Measurements from ENCODE around the gene CHL1.

Gene CHL1

GRCh38 chr3:332701-333100, 136.1 kb downstream of the CHL1 start:
- H3K18ac ChIP-seq (ENCODE audit: low read length), result no peak overlapping the region
- no peak for DNase-seq
- no CpG with 5 or more reads among the region's 2 CpGs for WGBS (ENCODE audit: extremely low coverage, insufficient coverage, low lambda C conversion rate)
- no peak overlapping the region for H3K4ac ChIP-seq (ENCODE audit: low read depth, low read length)
- no peak overlapping the region for H3K9ac ChIP-seq (ENCODE audit: low read length)
- H3K27me3 ChIP-seq (ENCODE audit: insufficient read depth, low read length, poor library complexity), result no peaks in the 10 kb centered on the region
- H2BK120ac ChIP-seq (ENCODE audit: low read depth, low read length), result no peak overlapping the region
- H3K4me2 ChIP-seq (ENCODE audit: low read length), result no peak overlapping the region
- H4K8ac ChIP-seq (ENCODE audit: low read depth, low read length), result no peak overlapping the region
- no peaks in the 10 kb centered on the region for H3K79me1 ChIP-seq (ENCODE audit: low read length)
- no peak overlapping the region for H3K56ac ChIP-seq (ENCODE audit: low read length)
- no peak overlapping the region for H4K5ac ChIP-seq (ENCODE audit: low read length)
- no peaks in the 10 kb centered on the region for H3K4me1 ChIP-seq (ENCODE audit: control insufficient read depth, low read depth, low read length)
- H2AK5ac ChIP-seq (ENCODE audit: low read length), result no peak overlapping the region
- no peak overlapping the region for H3K4me3 ChIP-seq (ENCODE audit: low read length)
- H3K27ac ChIP-seq (ENCODE audit: low read depth, low read length), result no peak overlapping the region
- no peak overlapping the region for H2BK5ac ChIP-seq (ENCODE audit: low read length)
- no peaks in the 10 kb centered on the region for H3K36me3 ChIP-seq (ENCODE audit: control insufficient read depth, insufficient read depth, low read length)
- no peak overlapping the region for H3K23ac ChIP-seq (ENCODE audit: low read length)
- H2BK15ac ChIP-seq (replicated peaks; ENCODE audit: low read depth), result no peak overlapping the region
- no peaks in the 10 kb centered on the region for H3K79me2 ChIP-seq (ENCODE audit: control insufficient read depth, insufficient read depth, low read length)

DNA sequence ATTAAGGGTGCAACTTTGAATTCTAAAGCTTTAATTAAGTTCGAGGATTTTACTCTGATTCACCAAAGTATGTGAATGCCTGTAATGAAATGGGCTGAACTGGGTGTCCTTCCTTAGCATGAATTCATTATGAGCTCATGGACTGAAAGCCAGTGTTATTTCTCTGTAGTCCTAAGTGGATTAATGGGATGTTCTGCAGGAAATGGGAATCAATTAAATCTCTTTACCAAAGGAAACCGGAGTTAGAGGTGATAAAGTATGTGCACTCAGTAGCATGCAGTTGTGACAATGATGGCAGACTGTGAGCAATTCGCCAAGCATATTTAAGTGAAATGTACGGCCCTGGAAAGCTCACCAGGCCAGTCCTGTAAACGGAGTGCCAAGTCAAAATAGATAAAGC, 138.7 kb downstream of the CHL1 start:
- no peak overlapping the region for H3K18ac ChIP-seq (ENCODE audit: low read length)
- no peak overlapping the region for H3K4me3 ChIP-seq (ENCODE audit: low read length)
- no peak overlapping the region for H4K5ac ChIP-seq (ENCODE audit: low read length)
- no peak overlapping the region for H3K27ac ChIP-seq (ENCODE audit: low read depth, low read length)
- H2BK120ac ChIP-seq (ENCODE audit: low read depth, low read length), result no peak overlapping the region
- H3K9ac ChIP-seq (ENCODE audit: low read length), result no peak overlapping the region
- no peaks in the 10 kb centered on the region for H3K36me3 ChIP-seq (ENCODE audit: control insufficient read depth, insufficient read depth, low read length)
- H2AK5ac ChIP-seq (ENCODE audit: low read length), result no peak overlapping the region
- no peaks in the 10 kb centered on the region for H3K4me1 ChIP-seq (ENCODE audit: control insufficient read depth, low read depth, low read length)
- H4K8ac ChIP-seq (ENCODE audit: low read depth, low read length), result no peak overlapping the region
- H3K27me3 ChIP-seq (ENCODE audit: insufficient read depth, low read length, poor library complexity), result no peaks in the 10 kb centered on the region
- no peak for DNase-seq
- no peak overlapping the region for H2BK15ac ChIP-seq (replicated peaks; ENCODE audit: low read depth)
- H3K79me1 ChIP-seq (ENCODE audit: low read length), result no peaks in the 10 kb centered on the region
- no peak overlapping the region for H3K56ac ChIP-seq (ENCODE audit: low read length)
- H2BK5ac ChIP-seq (ENCODE audit: low read length), result no peak overlapping the region
- H3K23ac ChIP-seq (ENCODE audit: low read length), result no peak overlapping the region
- H3K4me2 ChIP-seq (ENCODE audit: low read length), result no peak overlapping the region
- H3K79me2 ChIP-seq (ENCODE audit: control insufficient read depth, insufficient read depth, low read length), result no peaks in the 10 kb centered on the region
- WGBS (ENCODE audit: extremely low coverage, insufficient coverage, low lambda C conversion rate), result no CpG with 5 or more reads among the region's 5 CpGs
- no peak overlapping the region for H3K4ac ChIP-seq (ENCODE audit: low read depth, low read length)

- Histone ChIP-seq H3K27ac (ENCODE audit: low read depth, low read length) (no peak overlapping the region), H3K23ac (ENCODE audit: low read length) (no peak overlapping the region), H2BK120ac (ENCODE audit: low read depth, low read length) (no peak overlapping the region), H3K18ac (ENCODE audit: low read length) (no peak overlapping the region), H3K79me2 (ENCODE audit: control insufficient read depth, insufficient read depth, low read length) (no peaks in the 10 kb centered on the region), H3K4ac (ENCODE audit: low read depth, low read length) (no peak overlapping the region), H3K4me1 (ENCODE audit: control insufficient read depth, low read depth, low read length) (no peaks in the 10 kb centered on the region), H2AK5ac (ENCODE audit: low read length) (no peak overlapping the region), H3K4me3 (ENCODE audit: low read length) (no peak overlapping the region), H3K27me3 (ENCODE audit: insufficient read depth, low read length, poor library complexity) (no peaks in the 10 kb centered on the region), H3K56ac (ENCODE audit: low read length) (no peak overlapping the region), H3K36me3 (ENCODE audit: control insufficient read depth, insufficient read depth, low read length) (no peaks in the 10 kb centered on the region), H3K9ac (ENCODE audit: low read length) (no peak overlapping the region), H4K8ac (ENCODE audit: low read depth, low read length) (no peak overlapping the region), H2BK5ac (ENCODE audit: low read length) (no peak overlapping the region), H3K4me2 (ENCODE audit: low read length) (no peak overlapping the region), H2BK15ac (replicated peaks; ENCODE audit: low read depth) (no peak overlapping the region), H3K79me1 (ENCODE audit: low read length) (no peaks in the 10 kb centered on the region), H4K5ac (ENCODE audit: low read length) (no peak overlapping the region)
- no CpG with 5 or more reads among the region's 5 CpGs for WGBS (ENCODE audit: extremely low coverage, insufficient coverage, low lambda C conversion rate)
- DNase-seq, result peak; percentile 14
Observed at GRCh38 chr3:339351-339750, 142.8 kb downstream of the CHL1 start.

- Histone ChIP-seq H3K27ac (ENCODE audit: low read depth, low read length) (no peak overlapping the region), H2AK5ac (ENCODE audit: low read length) (no peak overlapping the region), H3K18ac (ENCODE audit: low read length) (no peak overlapping the region), H3K9ac (ENCODE audit: low read length) (no peak overlapping the region), H3K4ac (ENCODE audit: low read depth, low read length) (no peak overlapping the region), H3K79me1 (ENCODE audit: low read length) (no peaks in the 10 kb centered on the region), H4K8ac (ENCODE audit: low read depth, low read length) (no peak overlapping the region), H4K5ac (ENCODE audit: low read length) (no peak overlapping the region), H3K23ac (ENCODE audit: low read length) (no peak overlapping the region), H3K4me1 (ENCODE audit: control insufficient read depth, low read depth, low read length) (no peaks in the 10 kb centered on the region), H3K56ac (ENCODE audit: low read length) (no peak overlapping the region), H2BK15ac (replicated peaks; ENCODE audit: low read depth) (no peak overlapping the region), H2BK5ac (ENCODE audit: low read length) (no peak overlapping the region), H3K36me3 (ENCODE audit: control insufficient read depth, insufficient read depth, low read length) (no peaks in the 10 kb centered on the region), H3K79me2 (ENCODE audit: control insufficient read depth, insufficient read depth, low read length) (no peaks in the 10 kb centered on the region), H3K27me3 (ENCODE audit: insufficient read depth, low read length, poor library complexity) (no peaks in the 10 kb centered on the region), H3K4me3 (ENCODE audit: low read length) (no peak overlapping the region), H2BK120ac (ENCODE audit: low read depth, low read length) (no peak overlapping the region), H3K4me2 (ENCODE audit: low read length) (no peak overlapping the region)
- no peak for DNase-seq
- no CpG with 5 or more reads among the region's 4 CpGs for WGBS (ENCODE audit: extremely low coverage, insufficient coverage, low lambda C conversion rate)
Observed at GRCh38 chr3:341998-342397, 145.4 kb downstream of the CHL1 start.

DNA sequence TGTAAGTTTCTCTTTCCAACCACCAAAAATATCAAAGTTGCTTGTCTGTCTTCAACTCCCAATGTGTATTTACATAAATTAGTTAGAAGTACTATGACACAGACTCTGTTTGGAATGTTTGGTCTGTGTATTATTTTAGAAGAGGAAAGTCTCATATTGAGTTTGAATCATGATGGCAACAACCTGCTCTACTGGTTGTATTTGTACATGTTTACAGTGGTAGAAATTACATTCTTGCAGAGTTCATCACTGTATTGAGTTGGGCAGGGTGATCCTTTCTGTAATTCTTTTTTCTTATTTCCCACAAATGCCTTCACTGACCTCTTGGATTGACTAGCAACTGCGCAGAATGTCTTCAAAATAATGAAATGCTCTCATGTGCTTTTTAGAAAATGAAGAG, 149.6 kb downstream of the CHL1 start:
- Histone ChIP-seq H3K27ac (ENCODE audit: low read depth, low read length) (no peak overlapping the region), H4K5ac (ENCODE audit: low read length) (no peak overlapping the region), H2BK120ac (ENCODE audit: low read depth, low read length) (no peak overlapping the region), H3K79me2 (ENCODE audit: control insufficient read depth, insufficient read depth, low read length) (no peaks in the 10 kb centered on the region), H3K36me3 (ENCODE audit: control insufficient read depth, insufficient read depth, low read length) (no peaks in the 10 kb centered on the region), H3K9ac (ENCODE audit: low read length) (no peak overlapping the region), H2BK5ac (ENCODE audit: low read length) (no peak overlapping the region), H4K8ac (ENCODE audit: low read depth, low read length) (no peak overlapping the region), H3K23ac (ENCODE audit: low read length) (no peak overlapping the region), H3K4me1 (ENCODE audit: control insufficient read depth, low read depth, low read length) (peaks cover 5% of the 10 kb centered on the region), H3K18ac (ENCODE audit: low read length) (no peak overlapping the region), H3K4me2 (ENCODE audit: low read length) (no peak overlapping the region), H3K4me3 (ENCODE audit: low read length) (no peak overlapping the region), H3K79me1 (ENCODE audit: low read length) (no peaks in the 10 kb centered on the region), H2AK5ac (ENCODE audit: low read length) (no peak overlapping the region), H3K56ac (ENCODE audit: low read length) (no peak overlapping the region), H2BK15ac (replicated peaks; ENCODE audit: low read depth) (no peak overlapping the region), H3K27me3 (ENCODE audit: insufficient read depth, low read length, poor library complexity) (no peaks in the 10 kb centered on the region), H3K4ac (ENCODE audit: low read depth, low read length) (no peak overlapping the region)
- DNase-seq, result no peak
- no CpG with 5 or more reads among the region's 1 CpG for WGBS (ENCODE audit: extremely low coverage, insufficient coverage, low lambda C conversion rate)

- no peak overlapping the region for H3K23ac ChIP-seq (ENCODE audit: low read length)
- no peak overlapping the region for H2BK15ac ChIP-seq (replicated peaks; ENCODE audit: low read depth)
- no peak overlapping the region for H2BK5ac ChIP-seq (ENCODE audit: low read length)
- no peak overlapping the region for H4K8ac ChIP-seq (ENCODE audit: low read depth, low read length)
- H3K4me3 ChIP-seq (ENCODE audit: low read length), result no peak overlapping the region
- no peak overlapping the region for H3K56ac ChIP-seq (ENCODE audit: low read length)
- DNase-seq, result no peak
- H3K4me1 ChIP-seq (ENCODE audit: control insufficient read depth, low read depth, low read length), result peaks cover 5% of the 10 kb centered on the region
- no peak overlapping the region for H3K4ac ChIP-seq (ENCODE audit: low read depth, low read length)
- no peaks in the 10 kb centered on the region for H3K79me1 ChIP-seq (ENCODE audit: low read length)
- H2AK5ac ChIP-seq (ENCODE audit: low read length), result no peak overlapping the region
- no peak overlapping the region for H2BK120ac ChIP-seq (ENCODE audit: low read depth, low read length)
- H3K4me2 ChIP-seq (ENCODE audit: low read length), result no peak overlapping the region
- H4K5ac ChIP-seq (ENCODE audit: low read length), result no peak overlapping the region
- no peaks in the 10 kb centered on the region for H3K27me3 ChIP-seq (ENCODE audit: insufficient read depth, low read length, poor library complexity)
- no CpG with 5 or more reads among the region's 3 CpGs for WGBS (ENCODE audit: extremely low coverage, insufficient coverage, low lambda C conversion rate)
- no peaks in the 10 kb centered on the region for H3K79me2 ChIP-seq (ENCODE audit: control insufficient read depth, insufficient read depth, low read length)
- no peak overlapping the region for H3K27ac ChIP-seq (ENCODE audit: low read depth, low read length)
- H3K18ac ChIP-seq (ENCODE audit: low read length), result no peak overlapping the region
- H3K36me3 ChIP-seq (ENCODE audit: control insufficient read depth, insufficient read depth, low read length), result no peaks in the 10 kb centered on the region
- H3K9ac ChIP-seq (ENCODE audit: low read length), result no peak overlapping the region
Observed at GRCh38 chr3:347581-347980, 151.0 kb downstream of the CHL1 start.

All from mesendoderm (in vitro differentiated cells).